Measurements from ENCODE around the gene OR1S1.

- TF ChIP-seq SP2 (tag by site-specific recombination; IDR thresholded peaks at IDR 0.05) (no peak), CTCF (tag by site-specific recombination; IDR thresholded peaks at IDR 0.05) (no peak), REST (tag by site-specific recombination; IDR thresholded peaks at IDR 0.05) (no peak), MZF1 (tag by site-specific recombination; IDR thresholded peaks at IDR 0.05; ENCODE audit: borderline replicate concordance) (no peak), ZNF2 (tag by site-specific recombination; IDR thresholded peaks at IDR 0.05) (no peak), ZBTB1 (tag by site-specific recombination; IDR thresholded peaks at IDR 0.05) (no peak)
Measured at GRCh38 chr11:58222721-58223120, 10.2 kb downstream of the OR1S1 start.

All from HEK293 (cell line).